ENCODE measurements around the gene ING5. TPM values are rescaled to one million over a fixed set of nuclear protein-coding genes. Genes with fewer than 3 reads are reported as not detected.

Gene ING5
- polyA plus RNA-seq, 1 experiment: 27.0 TPM

DNA sequence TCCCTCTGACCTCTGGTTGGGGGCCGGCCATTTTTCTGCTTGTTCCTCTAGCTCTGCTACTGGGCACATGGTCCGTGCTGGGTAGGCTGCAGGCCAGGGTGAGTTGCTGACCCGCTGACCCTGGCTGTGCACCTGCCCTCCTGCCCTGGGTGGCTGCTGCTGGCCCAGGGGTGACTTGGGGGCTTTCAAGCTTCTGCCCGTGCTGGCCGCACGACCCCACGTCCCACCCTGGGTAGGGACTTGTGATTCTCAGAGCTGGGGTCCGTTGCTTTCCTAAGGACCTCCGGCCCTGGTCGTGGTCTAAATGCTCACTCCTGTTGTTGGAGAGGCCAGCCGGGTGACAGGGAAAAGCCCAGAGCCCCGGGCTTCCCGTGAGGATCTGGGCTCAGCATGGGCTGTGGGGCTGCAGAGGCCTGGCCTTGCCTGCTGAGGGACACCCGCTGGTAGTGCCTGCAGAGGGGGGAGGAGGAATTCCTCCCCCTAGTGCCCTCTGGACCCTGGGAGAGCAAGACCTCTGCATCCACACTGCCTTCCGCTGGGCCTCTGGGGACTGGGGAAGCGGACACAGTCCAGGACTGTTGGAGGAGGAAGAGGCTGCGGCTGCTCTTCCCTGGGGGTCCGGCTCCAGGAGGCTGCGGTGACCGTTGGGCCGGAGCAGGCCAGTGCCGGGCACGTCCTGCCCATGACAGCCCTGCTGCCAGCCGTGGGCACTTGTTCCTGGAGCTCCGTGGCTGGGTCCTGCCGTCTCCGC, 68.5 kb downstream of the ING5 start:
- DNase-seq (ENCODE audit: low read depth): no peak
- Histone ChIP-seq H3K36me3 (ENCODE audit: control insufficient read depth, insufficient read depth, low read length) (no peaks in the 10 kb centered on the region), H3K27me3 (ENCODE audit: control insufficient read depth, insufficient read depth, low read length) (no peaks in the 10 kb centered on the region; the same call in 1 of the 2 replicates), H3K4me3 (ENCODE audit: low read depth, low read length) (no peak overlapping the region)
- ChIA-PET POLR2A (no interaction called here), CTCF (no interaction called here)
- TF ChIP-seq, protein P1, sequence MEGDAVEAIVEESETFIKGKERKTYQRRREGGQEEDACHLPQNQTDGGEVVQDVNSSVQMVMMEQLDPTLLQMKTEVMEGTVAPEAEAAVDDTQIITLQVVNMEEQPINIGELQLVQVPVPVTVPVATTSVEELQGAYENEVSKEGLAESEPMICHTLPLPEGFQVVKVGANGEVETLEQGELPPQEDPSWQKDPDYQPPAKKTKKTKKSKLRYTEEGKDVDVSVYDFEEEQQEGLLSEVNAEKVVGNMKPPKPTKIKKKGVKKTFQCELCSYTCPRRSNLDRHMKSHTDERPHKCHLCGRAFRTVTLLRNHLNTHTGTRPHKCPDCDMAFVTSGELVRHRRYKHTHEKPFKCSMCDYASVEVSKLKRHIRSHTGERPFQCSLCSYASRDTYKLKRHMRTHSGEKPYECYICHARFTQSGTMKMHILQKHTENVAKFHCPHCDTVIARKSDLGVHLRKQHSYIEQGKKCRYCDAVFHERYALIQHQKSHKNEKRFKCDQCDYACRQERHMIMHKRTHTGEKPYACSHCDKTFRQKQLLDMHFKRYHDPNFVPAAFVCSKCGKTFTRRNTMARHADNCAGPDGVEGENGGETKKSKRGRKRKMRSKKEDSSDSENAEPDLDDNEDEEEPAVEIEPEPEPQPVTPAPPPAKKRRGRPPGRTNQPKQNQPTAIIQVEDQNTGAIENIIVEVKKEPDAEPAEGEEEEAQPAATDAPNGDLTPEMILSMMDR (IDR thresholded peaks at IDR 0.05; ENCODE audit: insufficient read depth, low read depth, low read length): no peak

DNA sequence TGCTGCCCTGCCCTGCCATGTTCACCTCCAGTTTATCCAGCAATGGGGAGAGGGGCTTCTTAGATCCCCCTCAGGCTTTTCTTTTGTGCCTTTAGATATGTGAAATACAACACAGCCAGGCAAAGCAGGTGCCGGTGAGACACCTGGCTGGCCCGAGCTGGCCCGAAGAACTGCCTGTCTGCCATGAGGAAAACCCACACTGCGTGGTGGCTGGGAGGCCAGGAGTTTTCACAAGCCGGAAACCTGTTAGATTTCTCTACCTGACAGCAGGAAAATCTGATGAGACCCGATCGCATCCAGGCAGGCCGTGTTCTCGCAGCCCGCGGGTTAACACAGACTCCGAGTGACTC, 69.1 kb downstream of the ING5 start:
- no peaks in the 10 kb centered on the region; the same call in 1 of the 2 replicates for H3K27me3 ChIP-seq (ENCODE audit: control insufficient read depth, insufficient read depth, low read length)
- no peak overlapping the region for H3K4me3 ChIP-seq (ENCODE audit: low read depth, low read length)
- TF ChIP-seq, protein P1 (IDR thresholded peaks at IDR 0.05; ENCODE audit: insufficient read depth, low read depth, low read length): no peak
- no peak for DNase-seq (ENCODE audit: low read depth)
- CTCF ChIA-PET: no interaction called here
- H3K36me3 ChIP-seq (ENCODE audit: control insufficient read depth, insufficient read depth, low read length): no peaks in the 10 kb centered on the region
- POLR2A ChIA-PET: no interaction called here

DNA sequence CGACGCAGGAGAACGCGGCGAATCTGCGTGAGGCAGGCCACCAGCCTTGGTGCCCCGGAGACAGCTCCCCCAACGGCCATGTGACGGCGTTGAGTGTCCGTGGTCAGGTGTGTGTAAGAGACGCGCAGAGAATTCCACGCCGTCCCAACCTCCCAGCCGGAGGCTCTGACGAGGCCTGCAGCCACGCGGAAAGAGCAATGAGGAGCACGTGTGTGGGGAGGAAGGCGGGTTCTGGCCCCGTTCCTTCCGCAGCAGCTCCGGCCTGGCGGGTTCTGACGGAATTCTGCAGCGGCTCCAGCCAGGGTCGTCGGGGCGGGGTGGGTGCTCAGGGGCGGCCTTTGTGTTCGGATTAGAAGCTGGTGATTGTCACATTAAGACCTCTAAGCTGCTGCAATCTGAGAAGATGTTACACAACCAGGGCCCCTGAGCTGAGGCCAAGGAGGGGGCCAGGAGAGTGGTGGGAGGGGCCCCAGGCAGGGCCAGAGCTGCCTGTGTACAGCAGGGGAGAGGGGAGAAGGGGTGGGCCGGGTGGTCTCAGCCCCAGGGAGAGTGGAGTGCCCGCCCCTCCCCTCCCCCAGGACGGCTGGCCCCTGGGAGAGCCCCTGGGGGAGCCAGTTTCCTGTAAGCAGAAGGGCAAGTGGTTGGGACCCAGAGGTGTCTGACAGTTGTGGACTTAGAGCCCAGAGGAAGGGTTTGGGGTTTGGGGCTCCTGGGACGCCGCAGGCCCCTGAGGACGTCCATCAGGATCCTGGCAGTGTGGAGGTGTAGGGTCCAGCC, 69.6 kb downstream of the ING5 start:
- Histone ChIP-seq H3K27me3 (ENCODE audit: control insufficient read depth, insufficient read depth, low read length) (no peaks in the 10 kb centered on the region; the same call in 1 of the 2 replicates), H3K36me3 (ENCODE audit: control insufficient read depth, insufficient read depth, low read length) (no peaks in the 10 kb centered on the region), H3K4me3 (ENCODE audit: low read depth, low read length) (no peak overlapping the region)
- DNase-seq (ENCODE audit: low read depth): no peak
- CTCF ChIA-PET: no interaction called here
- TF ChIP-seq, protein P1 (IDR thresholded peaks at IDR 0.05; ENCODE audit: insufficient read depth, low read depth, low read length): no peak
- POLR2A ChIA-PET: no interaction called here

DNA sequence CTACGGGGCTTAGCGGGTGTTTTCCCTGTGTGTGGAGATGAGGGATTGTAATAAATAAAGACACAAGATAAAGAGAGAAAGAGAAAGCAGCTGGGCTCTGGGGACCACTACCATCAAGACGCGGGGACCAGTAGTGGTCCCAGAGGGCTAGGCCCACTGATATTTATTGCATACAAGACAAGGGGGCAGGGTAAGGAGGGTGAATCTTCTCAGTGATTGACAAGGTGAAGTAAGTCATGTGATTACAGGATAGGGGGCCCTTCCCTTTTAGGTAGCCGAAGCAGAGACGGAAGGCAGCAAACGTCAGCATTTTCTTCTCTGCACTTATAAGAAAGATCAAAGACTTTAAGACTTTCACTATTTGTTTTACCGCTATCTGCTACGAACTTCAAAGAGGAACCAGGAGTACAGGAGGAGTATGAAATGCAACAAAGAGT, 70.2 kb downstream of the ING5 start:
- ChIA-PET POLR2A (no interaction called here), CTCF (no interaction called here)
- Histone ChIP-seq H3K36me3 (ENCODE audit: control insufficient read depth, insufficient read depth, low read length) (no peaks in the 10 kb centered on the region), H3K4me3 (ENCODE audit: low read depth, low read length) (no peak overlapping the region), H3K27me3 (ENCODE audit: control insufficient read depth, insufficient read depth, low read length) (no peaks in the 10 kb centered on the region; the same call in 1 of the 2 replicates)
- DNase-seq (ENCODE audit: low read depth): no peak
- TF ChIP-seq, protein P1 (IDR thresholded peaks at IDR 0.05; ENCODE audit: insufficient read depth, low read depth, low read length): no peak

Data from BJ (cell line).